Measurements from ENCODE around the gene FCER1G. TPM values are rescaled to one million over a fixed set of nuclear protein-coding genes. Genes with fewer than 3 reads are reported as not detected.

Gene FCER1G
- total and polyA plus RNA-seq, 9 of the 15 experiments (the other 6 are each of a cell fraction or from before 2014, with no cell fraction given) = 0.15 to 0.69 (median 0.31) TPM; not detected in 2

DNA sequence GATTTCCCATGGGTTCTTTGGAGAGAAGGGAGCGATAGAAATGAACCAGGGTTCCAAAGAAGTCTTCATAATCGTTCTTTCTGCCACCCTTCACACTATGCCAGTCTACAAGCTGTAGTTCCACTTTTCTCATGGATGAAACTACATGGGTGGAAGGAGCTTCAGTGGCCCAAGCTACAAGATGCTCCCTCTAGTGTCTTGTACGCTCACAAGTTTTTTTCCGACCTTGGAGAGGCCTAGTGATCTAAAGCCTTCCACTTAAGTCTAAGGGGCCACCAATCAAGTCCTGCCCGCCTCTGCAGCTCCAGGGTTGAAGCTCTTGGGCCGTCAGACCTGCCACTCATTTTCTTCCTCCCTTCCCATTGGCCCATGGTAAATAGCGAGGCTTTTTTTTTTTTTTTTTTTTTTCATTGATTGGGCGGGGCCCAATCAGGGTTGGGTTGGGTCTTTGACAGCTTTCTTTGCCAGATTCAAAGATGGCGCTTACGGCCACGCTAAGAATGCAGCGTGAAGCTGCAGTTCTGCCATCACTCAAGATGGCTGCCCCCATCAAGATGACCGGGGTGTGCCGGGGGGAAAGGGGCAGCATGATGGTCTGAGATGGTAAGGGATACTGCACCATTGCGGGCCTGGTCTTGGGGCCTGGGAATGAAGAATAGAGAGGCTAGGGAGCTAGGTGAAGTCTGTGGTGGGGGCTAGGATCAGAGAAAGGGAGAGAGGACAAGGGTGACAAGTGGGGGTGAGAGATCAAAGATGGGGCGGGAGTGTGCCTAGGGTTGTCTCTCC, 10.6 kb downstream of the FCER1G start, which contains the start of gene TOMM40L (continued):
- TF ChIP-seq, protein P1, sequence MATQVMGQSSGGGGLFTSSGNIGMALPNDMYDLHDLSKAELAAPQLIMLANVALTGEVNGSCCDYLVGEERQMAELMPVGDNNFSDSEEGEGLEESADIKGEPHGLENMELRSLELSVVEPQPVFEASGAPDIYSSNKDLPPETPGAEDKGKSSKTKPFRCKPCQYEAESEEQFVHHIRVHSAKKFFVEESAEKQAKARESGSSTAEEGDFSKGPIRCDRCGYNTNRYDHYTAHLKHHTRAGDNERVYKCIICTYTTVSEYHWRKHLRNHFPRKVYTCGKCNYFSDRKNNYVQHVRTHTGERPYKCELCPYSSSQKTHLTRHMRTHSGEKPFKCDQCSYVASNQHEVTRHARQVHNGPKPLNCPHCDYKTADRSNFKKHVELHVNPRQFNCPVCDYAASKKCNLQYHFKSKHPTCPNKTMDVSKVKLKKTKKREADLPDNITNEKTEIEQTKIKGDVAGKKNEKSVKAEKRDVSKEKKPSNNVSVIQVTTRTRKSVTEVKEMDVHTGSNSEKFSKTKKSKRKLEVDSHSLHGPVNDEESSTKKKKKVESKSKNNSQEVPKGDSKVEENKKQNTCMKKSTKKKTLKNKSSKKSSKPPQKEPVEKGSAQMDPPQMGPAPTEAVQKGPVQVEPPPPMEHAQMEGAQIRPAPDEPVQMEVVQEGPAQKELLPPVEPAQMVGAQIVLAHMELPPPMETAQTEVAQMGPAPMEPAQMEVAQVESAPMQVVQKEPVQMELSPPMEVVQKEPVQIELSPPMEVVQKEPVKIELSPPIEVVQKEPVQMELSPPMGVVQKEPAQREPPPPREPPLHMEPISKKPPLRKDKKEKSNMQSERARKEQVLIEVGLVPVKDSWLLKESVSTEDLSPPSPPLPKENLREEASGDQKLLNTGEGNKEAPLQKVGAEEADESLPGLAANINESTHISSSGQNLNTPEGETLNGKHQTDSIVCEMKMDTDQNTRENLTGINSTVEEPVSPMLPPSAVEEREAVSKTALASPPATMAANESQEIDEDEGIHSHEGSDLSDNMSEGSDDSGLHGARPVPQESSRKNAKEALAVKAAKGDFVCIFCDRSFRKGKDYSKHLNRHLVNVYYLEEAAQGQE (IDR thresholded peaks at IDR 0.05; ENCODE audit: borderline replicate concordance) = peak; percentile 67; the same call in 1 of the 2 replicates
- TF ChIP-seq, protein P1 (CRISPR knock-in tag; IDR thresholded peaks at IDR 0.05; ENCODE audit: low read depth) = no peak
- TF ChIP-seq ZNF668 (CRISPR knock-in tag; IDR thresholded peaks at IDR 0.05) = no peak
- TF ChIP-seq ZNF3 (CRISPR knock-in tag; IDR thresholded peaks at IDR 0.05) = no peak
- TF ChIP-seq ZNF140 (CRISPR knock-in tag; IDR thresholded peaks at IDR 0.05) = no peak
- TF ChIP-seq ZNF780A (CRISPR knock-in tag; IDR thresholded peaks at IDR 0.05) = no peak
- TF ChIP-seq ZNF589 (CRISPR knock-in tag; IDR thresholded peaks at IDR 0.05; ENCODE audit: low read depth) = no peak
- peak; percentile 68; the same call in 1 of the 2 replicates for TF ChIP-seq SIN3B (IDR thresholded peaks at IDR 0.05; ENCODE audit: low read depth)
- TF ChIP-seq ATF7 (IDR thresholded peaks at IDR 0.05) = peak; percentile 66
- TF ChIP-seq, protein P2, sequence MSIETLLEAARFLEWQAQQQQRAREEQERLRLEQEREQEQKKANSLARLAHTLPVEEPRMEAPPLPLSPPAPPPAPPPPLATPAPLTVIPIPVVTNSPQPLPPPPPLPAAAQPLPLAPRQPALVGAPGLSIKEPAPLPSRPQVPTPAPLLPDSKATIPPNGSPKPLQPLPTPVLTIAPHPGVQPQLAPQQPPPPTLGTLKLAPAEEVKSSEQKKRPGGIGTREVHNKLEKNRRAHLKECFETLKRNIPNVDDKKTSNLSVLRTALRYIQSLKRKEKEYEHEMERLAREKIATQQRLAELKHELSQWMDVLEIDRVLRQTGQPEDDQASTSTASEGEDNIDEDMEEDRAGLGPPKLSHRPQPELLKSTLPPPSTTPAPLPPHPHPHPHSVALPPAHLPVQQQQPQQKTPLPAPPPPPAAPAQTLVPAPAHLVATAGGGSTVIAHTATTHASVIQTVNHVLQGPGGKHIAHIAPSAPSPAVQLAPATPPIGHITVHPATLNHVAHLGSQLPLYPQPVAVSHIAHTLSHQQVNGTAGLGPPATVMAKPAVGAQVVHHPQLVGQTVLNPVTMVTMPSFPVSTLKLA (conservative IDR thresholded peaks at IDR 0.05) = peak; percentile 59 to 73
- TF ChIP-seq, protein P3, sequence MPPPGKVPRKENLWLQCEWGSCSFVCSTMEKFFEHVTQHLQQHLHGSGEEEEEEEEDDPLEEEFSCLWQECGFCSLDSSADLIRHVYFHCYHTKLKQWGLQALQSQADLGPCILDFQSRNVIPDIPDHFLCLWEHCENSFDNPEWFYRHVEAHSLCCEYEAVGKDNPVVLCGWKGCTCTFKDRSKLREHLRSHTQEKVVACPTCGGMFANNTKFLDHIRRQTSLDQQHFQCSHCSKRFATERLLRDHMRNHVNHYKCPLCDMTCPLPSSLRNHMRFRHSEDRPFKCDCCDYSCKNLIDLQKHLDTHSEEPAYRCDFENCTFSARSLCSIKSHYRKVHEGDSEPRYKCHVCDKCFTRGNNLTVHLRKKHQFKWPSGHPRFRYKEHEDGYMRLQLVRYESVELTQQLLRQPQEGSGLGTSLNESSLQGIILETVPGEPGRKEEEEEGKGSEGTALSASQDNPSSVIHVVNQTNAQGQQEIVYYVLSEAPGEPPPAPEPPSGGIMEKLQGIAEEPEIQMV (tag; conservative IDR thresholded peaks at IDR 0.05; ENCODE audit: low read depth) = 0 out of 2 replicates have a peak, but pooled peaks have one; percentile 31
- TF ChIP-seq RAD51 (IDR thresholded peaks at IDR 0.05; ENCODE audit: borderline replicate concordance, low read depth) = no peak
- no peak for TF ChIP-seq SMARCC2 (IDR thresholded peaks at IDR 0.05; ENCODE audit: low read depth)
- TF ChIP-seq GATAD2A (IDR thresholded peaks at IDR 0.05) = no peak
- TF ChIP-seq ARHGAP35 (IDR thresholded peaks at IDR 0.05; ENCODE audit: partially characterized antibody) = no peak
- no peak for TF ChIP-seq GATA2 (CRISPR knock-in tag; IDR thresholded peaks at IDR 0.05)
